ENCODE measurements around the gene ZNF530.

ZNF530 gene

DNA sequence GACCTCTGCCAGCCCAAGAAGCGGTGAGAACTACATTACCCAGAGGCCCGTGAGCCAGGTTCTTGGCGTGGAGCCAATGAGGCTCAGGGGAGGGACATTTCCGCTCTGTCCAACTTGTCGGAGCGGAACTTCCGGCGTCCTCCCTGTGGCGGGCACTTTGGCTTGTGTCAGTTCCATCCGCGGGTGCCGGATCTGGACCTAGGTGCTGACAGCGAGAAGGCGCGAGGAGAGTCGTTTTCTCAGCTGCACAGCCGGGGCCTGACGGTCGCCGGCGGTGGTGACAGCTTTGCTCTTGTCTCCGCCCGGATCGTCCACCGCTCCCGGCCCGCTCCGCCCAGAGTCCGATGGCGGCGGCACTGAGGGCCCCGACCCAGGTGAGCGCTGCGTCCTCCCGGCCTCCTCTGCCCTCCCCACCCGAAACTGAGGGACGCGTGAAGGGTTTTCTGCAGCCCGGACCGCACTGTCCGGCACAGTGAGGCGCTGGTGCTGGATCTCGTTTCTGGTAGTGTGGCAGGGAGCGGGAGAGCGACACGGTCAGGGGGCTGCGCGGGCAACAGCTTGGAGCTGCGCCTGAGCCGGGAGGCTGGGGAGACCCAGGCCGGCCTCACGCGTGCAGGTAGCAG lies at the start of gene ZNF530:
ZNF530 (plus strand) TSS at position 125 of the 623 bp plus-strand sequence. CDS start 4,461 bp downstream, outside the sequence.
- Histone ChIP-seq H3K27ac (peak within 1 kb of the TSS; percentile 65), H3K9me3 (ENCODE audit: severe bottlenecking) (no peaks in the 10 kb centered on the region), H3K36me3 (peaks cover 21% of the 10 kb centered on the region), H3K27me3 (ENCODE audit: insufficient read depth, low read depth, severe bottlenecking) (no peaks in the 10 kb centered on the region), H3K4me3 (ENCODE audit: low read depth, low read length) (peak within 1 kb of the TSS; percentile 94)
- DNase-seq = peak; percentile 94
- TF ChIP-seq, protein P1, sequence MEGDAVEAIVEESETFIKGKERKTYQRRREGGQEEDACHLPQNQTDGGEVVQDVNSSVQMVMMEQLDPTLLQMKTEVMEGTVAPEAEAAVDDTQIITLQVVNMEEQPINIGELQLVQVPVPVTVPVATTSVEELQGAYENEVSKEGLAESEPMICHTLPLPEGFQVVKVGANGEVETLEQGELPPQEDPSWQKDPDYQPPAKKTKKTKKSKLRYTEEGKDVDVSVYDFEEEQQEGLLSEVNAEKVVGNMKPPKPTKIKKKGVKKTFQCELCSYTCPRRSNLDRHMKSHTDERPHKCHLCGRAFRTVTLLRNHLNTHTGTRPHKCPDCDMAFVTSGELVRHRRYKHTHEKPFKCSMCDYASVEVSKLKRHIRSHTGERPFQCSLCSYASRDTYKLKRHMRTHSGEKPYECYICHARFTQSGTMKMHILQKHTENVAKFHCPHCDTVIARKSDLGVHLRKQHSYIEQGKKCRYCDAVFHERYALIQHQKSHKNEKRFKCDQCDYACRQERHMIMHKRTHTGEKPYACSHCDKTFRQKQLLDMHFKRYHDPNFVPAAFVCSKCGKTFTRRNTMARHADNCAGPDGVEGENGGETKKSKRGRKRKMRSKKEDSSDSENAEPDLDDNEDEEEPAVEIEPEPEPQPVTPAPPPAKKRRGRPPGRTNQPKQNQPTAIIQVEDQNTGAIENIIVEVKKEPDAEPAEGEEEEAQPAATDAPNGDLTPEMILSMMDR (IDR thresholded peaks at IDR 0.05; ENCODE audit: low read depth, low read length) = no peak

DNA sequence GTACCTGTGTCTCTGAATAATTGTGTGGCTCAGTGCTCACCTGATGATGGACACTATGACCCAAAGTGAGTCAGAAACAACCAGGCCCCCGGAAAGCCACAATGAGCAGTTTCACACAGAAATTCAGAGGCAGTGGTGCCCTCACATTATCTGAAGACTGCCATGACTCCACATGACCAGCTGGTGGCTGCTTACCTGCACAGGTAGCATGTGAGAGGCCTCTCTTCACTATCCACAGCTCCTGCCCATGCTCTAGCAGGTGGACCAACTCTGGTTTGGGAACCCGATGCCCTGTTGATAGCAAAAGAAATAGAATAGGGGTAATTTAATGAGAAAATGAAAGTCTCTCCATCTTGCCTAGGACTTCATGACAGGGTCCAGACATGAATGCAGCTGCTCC lies 47.3 kb upstream of the ZNF530 start:
- Histone ChIP-seq H3K36me3 (peaks cover 52% of the 10 kb centered on the region), H3K4me3 (ENCODE audit: low read depth, low read length) (no peak overlapping the region)

DNA sequence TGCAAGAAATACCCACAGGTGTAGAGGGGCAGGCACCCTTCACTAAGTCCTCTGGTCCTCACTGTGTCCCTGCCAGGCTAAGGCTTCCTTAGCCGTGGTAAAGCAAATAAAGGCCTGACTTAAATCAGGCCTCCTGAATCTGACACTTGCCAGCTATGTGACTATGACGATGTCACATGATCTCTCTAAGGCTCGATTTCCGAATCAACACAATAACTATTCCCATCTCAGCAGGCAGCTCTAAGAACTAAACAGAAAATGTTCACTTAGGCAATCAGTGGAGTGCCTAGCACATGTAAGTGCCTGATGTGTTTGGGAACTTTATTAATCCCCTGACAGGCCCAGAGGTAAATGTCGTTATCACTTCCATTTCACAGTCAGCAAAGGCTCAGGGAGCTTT lies 42.0 kb upstream of the ZNF530 start:
- no peak overlapping the region for H3K4me3 ChIP-seq (ENCODE audit: low read depth, low read length)
- H3K36me3 ChIP-seq = peaks cover 24% of the 10 kb centered on the region
- TF ChIP-seq, protein P1 (IDR thresholded peaks at IDR 0.05; ENCODE audit: low read depth, low read length) = no peak
- H3K27me3 ChIP-seq (ENCODE audit: insufficient read depth, low read depth, severe bottlenecking) = no peaks in the 10 kb centered on the region
- H3K27ac ChIP-seq = no peak overlapping the region
- DNase-seq = no peak
- peaks cover 5% of the 10 kb centered on the region for H3K9me3 ChIP-seq (ENCODE audit: severe bottlenecking)

More for the DNA sequence above, 47.3 kb upstream of the ZNF530 start:
- no peak for DNase-seq
- Histone ChIP-seq H3K9me3 (ENCODE audit: severe bottlenecking) (no peaks in the 10 kb centered on the region), H3K27me3 (ENCODE audit: insufficient read depth, low read depth, severe bottlenecking) (no peaks in the 10 kb centered on the region), H3K27ac (no peak overlapping the region)
- TF ChIP-seq, protein P1 (IDR thresholded peaks at IDR 0.05; ENCODE audit: low read depth, low read length) = 0 out of 2 replicates have a peak, but pooled peaks have one; percentile 2

DNA sequence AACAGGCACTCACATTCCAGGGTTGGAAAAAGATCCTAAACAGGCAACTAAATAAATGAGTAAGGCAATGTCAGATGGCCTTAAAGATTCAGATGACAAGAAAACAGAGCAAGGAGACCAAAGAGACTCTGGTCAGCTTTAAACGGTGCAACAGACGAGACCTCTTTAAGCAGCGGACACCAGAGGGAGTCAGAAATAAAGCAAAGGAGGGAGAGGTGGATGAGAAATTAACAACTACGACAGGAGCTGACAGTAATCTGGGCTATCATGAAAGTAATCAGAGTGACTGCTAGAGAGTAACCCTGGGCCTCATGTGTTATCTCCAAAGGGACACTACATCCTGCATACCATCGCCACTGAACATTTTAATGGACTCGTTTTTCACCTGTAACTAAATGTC lies 41.2 kb upstream of the ZNF530 start:
- Histone ChIP-seq H3K9me3 (ENCODE audit: severe bottlenecking) (peaks cover 12% of the 10 kb centered on the region), H3K4me3 (ENCODE audit: low read depth, low read length) (peak overlapping the region; percentile 95), H3K27ac (no peak overlapping the region), H3K36me3 (peaks cover 18% of the 10 kb centered on the region), H3K27me3 (ENCODE audit: insufficient read depth, low read depth, severe bottlenecking) (no peaks in the 10 kb centered on the region)
- peak; percentile 19 for DNase-seq
- TF ChIP-seq, protein P1 (IDR thresholded peaks at IDR 0.05; ENCODE audit: low read depth, low read length) = 0 out of 2 replicates have a peak, but pooled peaks have one; percentile 8

DNA sequence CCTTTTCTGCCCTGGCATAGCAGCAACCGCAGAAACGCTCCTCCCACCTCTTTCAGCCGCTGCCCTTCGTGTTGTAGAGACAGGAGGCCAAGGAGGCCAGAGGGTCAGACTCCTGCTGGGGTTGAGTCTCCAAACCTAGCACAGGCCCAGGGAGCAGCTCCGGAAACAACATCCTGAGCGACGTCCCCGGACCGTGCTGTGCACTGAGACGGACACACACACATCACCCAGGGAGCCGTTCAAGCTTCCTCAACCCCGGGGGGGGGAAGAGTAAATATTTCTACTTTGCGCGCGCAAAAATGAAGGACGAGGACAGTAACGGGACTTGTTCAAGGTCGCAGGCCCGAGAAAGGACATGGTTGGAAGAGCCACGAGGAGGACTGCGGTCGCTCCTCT lies 40.7 kb upstream of the ZNF530 start:
- Histone ChIP-seq H3K9me3 (ENCODE audit: severe bottlenecking) (peaks cover 14% of the 10 kb centered on the region), H3K36me3 (peaks cover 15% of the 10 kb centered on the region), H3K27ac (no peak overlapping the region; the same call in 1 of the 2 replicates), H3K27me3 (ENCODE audit: insufficient read depth, low read depth, severe bottlenecking) (no peaks in the 10 kb centered on the region), H3K4me3 (ENCODE audit: low read depth, low read length) (peak overlapping the region; percentile 95)
- TF ChIP-seq, protein P1 (IDR thresholded peaks at IDR 0.05; ENCODE audit: low read depth, low read length) = no peak
- peak; percentile 15 for DNase-seq

All from WERI-Rb-1 (cell line).